ENCODE measurements around the gene SNORC.

DNA sequence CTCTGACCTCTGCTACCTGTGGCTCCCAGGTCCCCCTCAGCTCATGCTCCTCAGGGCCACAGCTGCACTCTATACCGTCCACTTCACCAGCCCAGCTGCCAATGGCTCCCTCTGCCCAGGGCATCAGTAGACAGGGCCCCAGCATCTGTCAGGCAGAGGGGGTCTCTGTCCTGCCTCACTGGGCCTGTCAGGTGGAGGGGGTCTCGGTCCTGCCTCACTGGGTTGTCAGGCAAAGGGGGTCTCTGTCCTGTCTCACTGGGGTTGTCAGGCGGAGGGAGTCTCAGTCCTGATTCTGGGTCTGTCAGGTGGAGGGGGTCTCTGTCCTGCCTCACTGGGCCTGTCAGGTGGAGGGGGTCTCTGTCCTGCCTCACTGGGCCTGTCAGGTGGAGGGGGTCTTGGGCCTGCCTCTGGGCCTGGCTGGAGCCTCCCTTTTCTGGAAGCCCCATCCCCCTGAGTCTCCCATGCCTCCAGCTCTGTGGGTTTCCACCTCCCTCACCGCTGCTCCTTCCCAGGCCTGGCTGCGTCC lies 19.9 kb downstream of the SNORC start:
- TF ChIP-seq POLR2AphosphoS5 (IDR thresholded peaks at IDR 0.05) (no peak), POLR2A (IDR thresholded peaks at IDR 0.05) (no peak)
